PC-3 (cell line): ENCODE data around the gene RABGAP1L.

Experiments used
- CTCF ChIP-seq: fragments of 300-600 bp; sonication (generic); conservative IDR thresholded peaks from 2 replicates; pipeline ENCODE4 v1.5.1; 2017; ENCODE audit warnings: antibody characterized with exemption, low read depth, mild to moderate bottlenecking, low read length
- EZH2 ChIP-seq: fragments of 300-600 bp; sonication (generic); IDR thresholded peaks from one replicate; pipeline ENCODE4 v1.6.1; 2017; ENCODE audit warnings: antibody characterized with exemption, mild to moderate bottlenecking, low read length; ENCODE audit not compliant: unreplicated experiment

- TF ChIP-seq CTCF = no peak
- TF ChIP-seq EZH2 = no peak
Measured at GRCh38 chr1:174131032-174131638, 28.2 kb upstream of the RABGAP1L start.
